Measurements from ENCODE around the gene EPS8L2. TPM values are rescaled to one million over a fixed set of nuclear protein-coding genes. Genes with fewer than 3 reads are reported as not detected.

The EPS8L2 gene
- total RNA-seq, 1 experiment from 2014 or later = 119 TPM

- Mint-ChIP-seq H3K27ac (ENCODE audit: low read depth, unreplicated experiment) (no peak overlapping the region), H3K36me3 (ENCODE audit: insufficient read depth, unreplicated experiment) (peaks cover 43% of the 10 kb centered on the region), H3K4me1 (ENCODE audit: insufficient read depth, unreplicated experiment) (peaks cover 12% of the 10 kb centered on the region), H3K4me3 (ENCODE audit: unreplicated experiment) (peak overlapping the region; percentile 29), H3K9me3 (ENCODE audit: unreplicated experiment) (no peaks in the 10 kb centered on the region), H3K27me3 (ENCODE audit: insufficient read depth, unreplicated experiment) (no peaks in the 10 kb centered on the region)
- ChIA-PET CTCF (interaction anchor here (0.5 to 3.3 kb wide), 9 partner anchors 12 to 1277 kb away, joined by 3 to 22 read pairs (median 4); partner anchors contain the start of genes EPS8L2, TALDO1 and TMEM80), POLR2A (interaction anchor here (0.6 to 7.1 kb wide), 14 partner anchors 14 to 190 kb away, joined by 3 to 96 read pairs (median 5); partner anchors contain the start of genes DEAF1, EPS8L2, HRAS and LMNTD2)
- no peak for DNase-seq (ENCODE audit: unreplicated experiment)
- no TSS peak for BruUV-seq (replicated peaks)
- no peak for TF ChIP-seq CTCF (IDR thresholded peaks at IDR 0.05; ENCODE audit: unreplicated experiment)
- intact Hi-C loops (cut with micrococcal nuclease) = loop anchor here (10.0 kb wide), 1 partner anchor 161 kb away; the partner anchor contains the start of genes LMNTD2 and RASSF7
These were observed 19.7 kb downstream of the EPS8L2 start for GRCh38 chr11:725624-726202.

GRCh38 chr11:726278-727220, 20.5 kb downstream of the EPS8L2 start:
- Mint-ChIP-seq H3K4me1 (ENCODE audit: insufficient read depth, unreplicated experiment) (peaks cover 12% of the 10 kb centered on the region), H3K36me3 (ENCODE audit: insufficient read depth, unreplicated experiment) (peaks cover 39% of the 10 kb centered on the region), H3K27me3 (ENCODE audit: insufficient read depth, unreplicated experiment) (no peaks in the 10 kb centered on the region), H3K4me3 (ENCODE audit: unreplicated experiment) (peak overlapping the region; percentile 50), H3K9me3 (ENCODE audit: unreplicated experiment) (no peaks in the 10 kb centered on the region), H3K27ac (ENCODE audit: low read depth, unreplicated experiment) (peak overlapping the region; percentile 43)
- TF ChIP-seq CTCF (IDR thresholded peaks at IDR 0.05; ENCODE audit: unreplicated experiment) = no peak
- DNase-seq (ENCODE audit: unreplicated experiment) = peak; percentile 90
- CTCF ChIA-PET = interaction anchor here (0.5 to 3.3 kb wide), 17 partner anchors 8 to 1276 kb away, joined by 3 to 22 read pairs (median 4); partner anchors contain the start of genes EPS8L2, TALDO1 and TMEM80
- POLR2A ChIA-PET = interaction anchor here (0.6 to 7.1 kb wide), 18 partner anchors 15 to 220 kb away, joined by 3 to 96 read pairs (median 6); partner anchors contain the start of genes DEAF1, EPS8L2, GATD1 and HRAS
- BruUV-seq (replicated peaks) = TSS peak; percentile 48
- intact Hi-C loops (cut with micrococcal nuclease) = loop anchor here (10.0 kb wide), 1 partner anchor 162 kb away; the partner anchor contains the start of genes LMNTD2 and RASSF7

- ChIA-PET POLR2A (interaction anchor here (0.6 to 7.1 kb wide), 12 partner anchors 15 to 221 kb away, joined by 3 to 96 read pairs (median 8); partner anchors contain the start of genes DEAF1, EPS8L2, GATD1 and HRAS), CTCF (interaction anchor here (0.5 to 3.3 kb wide), 12 partner anchors 9 to 325 kb away, joined by 3 to 22 read pairs (median 4); partner anchors contain the start of genes EPS8L2, TALDO1 and TMEM80)
- peaks cover 36% of the 10 kb centered on the region for H3K36me3 Mint-ChIP-seq (ENCODE audit: insufficient read depth, unreplicated experiment)
- BruUV-seq (replicated peaks) = no TSS peak
- H3K27ac Mint-ChIP-seq (ENCODE audit: low read depth, unreplicated experiment) = peak overlapping the region; percentile 43
- intact Hi-C loops (cut with micrococcal nuclease) = loop anchor here (10.0 kb wide), 1 partner anchor 162 kb away; the partner anchor contains the start of genes LMNTD2 and RASSF7
- peaks cover 12% of the 10 kb centered on the region for H3K4me1 Mint-ChIP-seq (ENCODE audit: insufficient read depth, unreplicated experiment)
- DNase-seq (ENCODE audit: unreplicated experiment) = no peak
- TF ChIP-seq CTCF (IDR thresholded peaks at IDR 0.05; ENCODE audit: unreplicated experiment) = no peak
- no peaks in the 10 kb centered on the region for H3K27me3 Mint-ChIP-seq (ENCODE audit: insufficient read depth, unreplicated experiment)
- H3K9me3 Mint-ChIP-seq (ENCODE audit: unreplicated experiment) = no peaks in the 10 kb centered on the region
- H3K4me3 Mint-ChIP-seq (ENCODE audit: unreplicated experiment) = peak overlapping the region; percentile 50
These were observed 21.3 kb downstream of the EPS8L2 start for GRCh38 chr11:727281-727701.
